Measurements from ENCODE around the gene SRA1. TPM values are rescaled to one million over a fixed set of nuclear protein-coding genes. Genes with fewer than 3 reads are reported as not detected.

Gene SRA1
- total RNA-seq, 1 donor from 2014 or later = 21.4 TPM

- no peak for DNase-seq
- no peak for TF ChIP-seq CTCF (IDR thresholded peaks at IDR 0.05)
- Histone ChIP-seq H3K4me1 (peaks cover 48% of the 10 kb centered on the region), H3K27me3 (ENCODE audit: low read depth) (no peaks in the 10 kb centered on the region), H3K36me3 (peaks cover 38% of the 10 kb centered on the region), H3K9me3 (no peaks in the 10 kb centered on the region), H3K27ac (no peak overlapping the region), H3K4me3 (no peak overlapping the region)
- intact Hi-C loops (cut with DNase I) = loop anchor here (10.0 kb wide), 1 partner anchor 73 kb away; the partner anchor contains the start of genes CD14 and TMCO6
- ATAC-seq = no peak
Observed at GRCh38 chr5:140561753-140562523, 4.7 kb upstream of the SRA1 start.

GRCh38 chr5:140560227-140560626 lies 3.0 kb upstream of the SRA1 start:
- Histone ChIP-seq H3K9me3 (no peaks in the 10 kb centered on the region), H3K4me1 (peaks cover 46% of the 10 kb centered on the region), H3K27me3 (ENCODE audit: low read depth) (no peaks in the 10 kb centered on the region), H3K4me3 (no peak overlapping the region), H3K27ac (no peak overlapping the region), H3K36me3 (peaks cover 27% of the 10 kb centered on the region)
- no peak for TF ChIP-seq CTCF (IDR thresholded peaks at IDR 0.05)
- no peak for DNase-seq
- no peak for ATAC-seq
- intact Hi-C loops (cut with DNase I) = loop anchor here (10.0 kb wide), 1 partner anchor 75 kb away; the partner anchor contains the start of genes CD14 and TMCO6

- DNase-seq (no peak), ATAC-seq (no peak)
- TF ChIP-seq CTCF (IDR thresholded peaks at IDR 0.05) = no peak
- no peak overlapping the region for H3K4me3 ChIP-seq
- intact Hi-C loops (cut with DNase I) = no loop called here
- H3K9me3 ChIP-seq = no peaks in the 10 kb centered on the region
- peaks cover 27% of the 10 kb centered on the region for H3K36me3 ChIP-seq
- H3K4me1 ChIP-seq = peaks cover 54% of the 10 kb centered on the region
- H3K27me3 ChIP-seq (ENCODE audit: low read depth) = no peaks in the 10 kb centered on the region
- H3K27ac ChIP-seq = no peak overlapping the region
Observed at GRCh38 chr5:140558542-140558941, 1.3 kb upstream of the SRA1 start.

GRCh38 chr5:140557965-140558364 lies 692 bp upstream of the SRA1 start:
- Histone ChIP-seq H3K27me3 (ENCODE audit: low read depth) (no peaks in the 10 kb centered on the region), H3K9me3 (no peaks in the 10 kb centered on the region), H3K36me3 (peaks cover 27% of the 10 kb centered on the region), H3K27ac (peak overlapping the region; percentile 86), H3K4me3 (no peak overlapping the region), H3K4me1 (peaks cover 48% of the 10 kb centered on the region)
- ATAC-seq (no peak), DNase-seq (no peak)
- intact Hi-C loops (cut with DNase I) = no loop called here
- no peak for TF ChIP-seq CTCF (IDR thresholded peaks at IDR 0.05)

- ATAC-seq (no peak), DNase-seq (no peak)
- Histone ChIP-seq H3K4me1 (peaks cover 36% of the 10 kb centered on the region), H3K27me3 (ENCODE audit: low read depth) (no peaks in the 10 kb centered on the region), H3K4me3 (peak overlapping the region; percentile 66), H3K27ac (peak overlapping the region; percentile 86), H3K9me3 (no peaks in the 10 kb centered on the region), H3K36me3 (peaks cover 31% of the 10 kb centered on the region)
- intact Hi-C loops (cut with DNase I) = no loop called here
- no peak for TF ChIP-seq CTCF (IDR thresholded peaks at IDR 0.05)
Observed at GRCh38 chr5:140556438-140556837, 835 bp downstream of the SRA1 start.

Data from lower lobe of right lung (tissue), 2 donors.